OCI-LY1 (cell line): ENCODE measurements around the gene MRM2.

Source experiments
- H2AFZ ChIP-seq: fragments of 200-600 bp; sonication (generic), shearing (Covaris generic); 2 replicates; pipeline ENCODE4 v1.6.0; 2014; ENCODE audit warnings: antibody characterized with exemption, mild to moderate bottlenecking, low read length
- H3F3A ChIP-seq: fragments of 200-600 bp; sonication (generic), shearing (Covaris generic); 2 replicates; pipeline ENCODE4 v1.6.0; 2014; ENCODE audit warnings: mild to moderate bottlenecking, antibody characterized with exemption, low read length, moderate library complexity; ENCODE audit not compliant: insufficient read depth
- H3K27ac ChIP-seq: fragments of 200-600 bp; sonication (generic); 2 replicates; pipeline ENCODE4 v1.5.1; 2014; ENCODE audit warnings: low read length, mixed run types, mild to moderate bottlenecking, low read depth; ENCODE audit not compliant: poor library complexity, severe bottlenecking
- H3K27me3 ChIP-seq: fragments of 200-600 bp; sonication (generic); 2 replicates; pipeline ENCODE4 v1.6.0; 2014; ENCODE audit warnings: antibody characterized with exemption, mild to moderate bottlenecking, low read length, moderate library complexity; ENCODE audit not compliant: insufficient read depth
- H3K36me3 ChIP-seq: fragments of 200-600 bp; sonication (generic); 2 replicates; pipeline ENCODE4 v1.6.1; 2014; ENCODE audit warnings: mild to moderate bottlenecking, antibody characterized with exemption, low read length, moderate library complexity, mixed read lengths; ENCODE audit not compliant: insufficient read depth
- H3K4me1 ChIP-seq: fragments of 200-600 bp; sonication (generic); 2 replicates; pipeline ENCODE4 v1.5.1; 2014; ENCODE audit warnings: mild to moderate bottlenecking, low read length, moderate library complexity; ENCODE audit not compliant: insufficient read depth, severe bottlenecking
- H3K4me2 ChIP-seq: fragments of 200-600 bp; sonication (generic), shearing (Covaris generic); 2 replicates; pipeline ENCODE4 v1.6.1; 2014; ENCODE audit warnings: low read length
- H3K4me3 ChIP-seq: fragments of 200-600 bp; sonication (generic); 2 replicates; pipeline ENCODE4 v1.5.1; 2014; ENCODE audit warnings: low read length, low read depth, mild to moderate bottlenecking, mixed read lengths; ENCODE audit not compliant: poor library complexity, severe bottlenecking
- H3K79me2 ChIP-seq: fragments of 200-600 bp; shearing (Covaris generic); 2 replicates; pipeline ENCODE4 v1.6.1; 2016; ENCODE audit warnings: mixed run types, low read length, mixed read lengths; ENCODE audit not compliant: insufficient read depth
- H3K9ac ChIP-seq: fragments of 200-600 bp; sonication (generic), shearing (Covaris generic); 2 replicates; pipeline ENCODE4 v1.6.1; 2014; ENCODE audit warnings: mild to moderate bottlenecking, low read length, mixed read lengths
- H3K9me2 ChIP-seq: fragments of 200-600 bp; sonication (generic), shearing (Covaris generic); 2 replicates; pipeline ENCODE4 v1.6.1; 2014; ENCODE audit warnings: low read depth, mild to moderate bottlenecking, low read length, mixed read lengths
- H3K9me3 ChIP-seq: fragments of 200-600 bp; shearing (Covaris generic); 2 replicates; pipeline ENCODE4 v1.6.1; 2014; ENCODE audit warnings: low read length, mixed read lengths
- H4K20me1 ChIP-seq: fragments of 200-600 bp; sonication (generic), shearing (Covaris generic); 2 replicates; pipeline ENCODE4 v1.6.0; 2016; ENCODE audit warnings: mild to moderate bottlenecking, low read length; ENCODE audit not compliant: insufficient read depth
- CTCF ChIP-seq: fragments of 200-600 bp; sonication (generic), shearing (Covaris generic); IDR thresholded peaks from 2 replicates; pipeline ENCODE4 v1.5.1; 2017; ENCODE audit warnings: mild to moderate bottlenecking, antibody characterized with exemption, low read length, moderate library complexity, mixed read lengths
- EZH2 ChIP-seq: fragments of 200-600 bp; sonication (generic), shearing (Covaris generic); IDR thresholded peaks from 2 replicates; pipeline ENCODE4 v1.8.0; 2017; ENCODE audit warnings: borderline replicate concordance, mixed run types, mild to moderate bottlenecking, antibody characterized with exemption, low read length, moderate library complexity, mixed read lengths

Gene MRM2

GRCh38 chr7:2214636-2215035 is 27.4 kb downstream of the MRM2 start:
- Histone ChIP-seq H4K20me1 (no peaks in the 10 kb centered on the region), H3K9me2 (no peaks in the 10 kb centered on the region), H3K4me3 (no peak overlapping the region), H3K4me2 (no peak overlapping the region), H3K27ac (no peak overlapping the region), H3K4me1 (peaks cover 3% of the 10 kb centered on the region), H3K79me2 (no peaks in the 10 kb centered on the region), H3K9me3 (no peaks in the 10 kb centered on the region), H3K9ac (no peak overlapping the region), H2AFZ (no peak overlapping the region), H3F3A (no peaks in the 10 kb centered on the region), H3K36me3 (peaks cover 74% of the 10 kb centered on the region), H3K27me3 (no peaks in the 10 kb centered on the region)
- TF ChIP-seq EZH2 (no peak), CTCF (no peak)

- Histone ChIP-seq H4K20me1 (no peaks in the 10 kb centered on the region), H3K27me3 (no peaks in the 10 kb centered on the region), H3F3A (no peaks in the 10 kb centered on the region), H3K4me2 (no peak overlapping the region), H3K9me2 (no peaks in the 10 kb centered on the region), H3K79me2 (no peaks in the 10 kb centered on the region), H3K36me3 (peaks cover 79% of the 10 kb centered on the region), H2AFZ (no peak overlapping the region), H3K4me3 (no peak overlapping the region), H3K9me3 (no peaks in the 10 kb centered on the region), H3K27ac (no peak overlapping the region), H3K4me1 (peaks cover 4% of the 10 kb centered on the region), H3K9ac (no peak overlapping the region)
- TF ChIP-seq EZH2 (no peak), CTCF (no peak)
Observed at GRCh38 chr7:2213551-2214215, 28.3 kb downstream of the MRM2 start.

- no peaks in the 10 kb centered on the region for H3K27me3 ChIP-seq
- H3F3A ChIP-seq: no peaks in the 10 kb centered on the region
- no peaks in the 10 kb centered on the region for H3K79me2 ChIP-seq
- peaks cover 81% of the 10 kb centered on the region for H3K36me3 ChIP-seq
- H4K20me1 ChIP-seq: no peaks in the 10 kb centered on the region
- peaks cover 4% of the 10 kb centered on the region for H3K4me1 ChIP-seq
- no peak overlapping the region for H3K4me3 ChIP-seq
- no peak for TF ChIP-seq CTCF
- no peak for TF ChIP-seq EZH2
- no peaks in the 10 kb centered on the region for H3K9me2 ChIP-seq
- no peak overlapping the region for H3K4me2 ChIP-seq
- no peak overlapping the region for H2AFZ ChIP-seq
- no peaks in the 10 kb centered on the region for H3K9me3 ChIP-seq
- H3K9ac ChIP-seq: no peak overlapping the region
- H3K27ac ChIP-seq: no peak overlapping the region
Observed at GRCh38 chr7:2212906-2213305, 29.1 kb downstream of the MRM2 start.
